ENCODE results near the gene PPP1R12B. TPM values are rescaled to one million over a fixed set of nuclear protein-coding genes. Genes with fewer than 3 reads are reported as not detected.
"Not testable (repeated sequence)": the region's sequence is repeated elsewhere in the genome, so short reads cannot be mapped to it uniquely, and the experiment has no call there.

Gene PPP1R12B
- total RNA-seq, 1 donor from 2014 or later, result 18.5 TPM

DNA sequence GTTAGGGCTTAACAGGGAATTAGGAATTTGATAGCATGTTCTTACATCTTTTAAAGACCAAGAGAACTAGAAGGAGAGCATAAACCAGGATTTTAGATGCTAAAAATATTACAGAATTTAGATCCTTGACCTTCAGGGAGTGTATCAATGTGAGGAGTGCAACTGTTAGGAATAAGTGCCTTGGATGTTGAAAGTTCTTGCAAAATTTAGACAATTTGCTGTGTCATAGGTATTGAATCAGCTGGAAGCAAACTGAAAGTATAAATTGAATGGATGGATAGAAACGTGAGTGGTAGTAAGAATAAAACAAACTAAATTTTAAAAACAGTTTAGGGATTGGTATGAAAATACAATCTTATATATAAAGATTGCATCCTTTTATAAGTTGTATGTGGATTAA lies 27.7 kb downstream of the PPP1R12B start:
- DNase-seq (ENCODE audit: low read depth, low spot score), result no peak
- Mint-ChIP-seq H3K4me3 (no peak overlapping the region), H3K27ac (ENCODE audit: unreplicated experiment) (no peak overlapping the region), H3K4me1 (no peaks in the 10 kb centered on the region), H3K9me3 (peaks cover 2% of the 10 kb centered on the region), H3K27me3 (ENCODE audit: low read depth) (no peaks in the 10 kb centered on the region), H3K36me3 (ENCODE audit: low read depth) (peaks cover 5% of the 10 kb centered on the region)
- TF ChIP-seq, protein P1, sequence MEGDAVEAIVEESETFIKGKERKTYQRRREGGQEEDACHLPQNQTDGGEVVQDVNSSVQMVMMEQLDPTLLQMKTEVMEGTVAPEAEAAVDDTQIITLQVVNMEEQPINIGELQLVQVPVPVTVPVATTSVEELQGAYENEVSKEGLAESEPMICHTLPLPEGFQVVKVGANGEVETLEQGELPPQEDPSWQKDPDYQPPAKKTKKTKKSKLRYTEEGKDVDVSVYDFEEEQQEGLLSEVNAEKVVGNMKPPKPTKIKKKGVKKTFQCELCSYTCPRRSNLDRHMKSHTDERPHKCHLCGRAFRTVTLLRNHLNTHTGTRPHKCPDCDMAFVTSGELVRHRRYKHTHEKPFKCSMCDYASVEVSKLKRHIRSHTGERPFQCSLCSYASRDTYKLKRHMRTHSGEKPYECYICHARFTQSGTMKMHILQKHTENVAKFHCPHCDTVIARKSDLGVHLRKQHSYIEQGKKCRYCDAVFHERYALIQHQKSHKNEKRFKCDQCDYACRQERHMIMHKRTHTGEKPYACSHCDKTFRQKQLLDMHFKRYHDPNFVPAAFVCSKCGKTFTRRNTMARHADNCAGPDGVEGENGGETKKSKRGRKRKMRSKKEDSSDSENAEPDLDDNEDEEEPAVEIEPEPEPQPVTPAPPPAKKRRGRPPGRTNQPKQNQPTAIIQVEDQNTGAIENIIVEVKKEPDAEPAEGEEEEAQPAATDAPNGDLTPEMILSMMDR (conservative IDR thresholded peaks at IDR 0.05), result no peak

DNA sequence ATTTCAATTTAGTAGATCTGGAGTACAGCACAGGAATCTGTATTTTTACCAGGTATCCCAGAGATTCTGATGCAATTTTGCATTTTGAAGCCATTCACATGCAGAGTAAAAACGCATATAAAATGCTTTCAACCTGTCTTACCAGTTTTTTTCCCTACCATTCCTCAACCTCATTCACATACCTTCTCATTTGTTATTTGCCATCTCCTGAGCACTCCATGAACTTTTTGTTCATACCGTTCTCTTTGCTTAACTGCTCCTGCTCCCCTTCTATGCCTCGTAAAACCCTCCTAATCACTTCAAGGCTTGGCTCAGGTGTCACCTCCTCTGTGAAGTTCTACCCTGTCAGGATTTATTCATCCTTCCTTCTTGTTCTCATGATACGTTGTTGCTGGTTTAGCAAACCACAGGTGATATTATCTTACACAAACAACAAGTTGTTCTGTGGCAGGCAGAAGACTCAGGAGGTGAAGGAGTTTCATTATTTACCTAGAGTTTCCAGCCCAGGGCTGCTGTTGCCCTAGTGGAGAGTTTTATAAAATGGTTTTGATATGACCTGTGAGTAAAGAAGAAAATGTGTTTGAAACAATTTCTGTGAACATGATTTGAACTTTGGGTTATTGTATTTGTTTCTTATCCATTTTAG lies 31.5 kb downstream of the PPP1R12B start:
- not testable (repeated sequence) for H3K27ac Mint-ChIP-seq (ENCODE audit: unreplicated experiment); H3K4me1 Mint-ChIP-seq; H3K36me3 Mint-ChIP-seq (ENCODE audit: low read depth)

DNA sequence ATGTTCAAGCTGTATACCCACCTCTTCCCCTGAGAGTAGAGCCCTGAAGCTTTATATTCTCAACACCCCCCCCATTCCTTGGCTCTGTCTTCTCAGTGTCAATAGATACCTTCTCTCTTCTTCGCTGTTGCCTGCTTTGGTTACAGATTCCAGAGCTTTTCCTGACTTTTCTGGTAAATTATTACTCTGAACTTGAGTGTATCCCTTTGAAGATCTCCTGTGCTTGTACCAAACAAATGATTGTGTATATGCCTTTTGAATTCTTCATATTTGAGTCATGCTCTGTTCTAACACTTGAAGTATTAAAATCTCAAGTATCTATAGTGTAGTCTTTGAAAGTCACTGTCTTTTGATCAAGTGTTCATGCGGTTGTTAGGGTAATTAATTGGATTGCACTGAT lies 32.0 kb downstream of the PPP1R12B start:
- not testable (repeated sequence) for H3K4me3 Mint-ChIP-seq; H3K27ac Mint-ChIP-seq (ENCODE audit: unreplicated experiment); H3K36me3 Mint-ChIP-seq (ENCODE audit: low read depth); H3K27me3 Mint-ChIP-seq (ENCODE audit: low read depth); H3K4me1 Mint-ChIP-seq; H3K9me3 Mint-ChIP-seq; DNase-seq (ENCODE audit: low read depth, low spot score)

More for the DNA sequence above, 31.5 kb downstream of the PPP1R12B start:
- H3K9me3 Mint-ChIP-seq; H3K27me3 Mint-ChIP-seq (ENCODE audit: low read depth); H3K4me3 Mint-ChIP-seq; DNase-seq (ENCODE audit: low read depth, low spot score): not testable (repeated sequence)
- TF ChIP-seq, protein P1 (conservative IDR thresholded peaks at IDR 0.05), result peak; percentile 56

DNA sequence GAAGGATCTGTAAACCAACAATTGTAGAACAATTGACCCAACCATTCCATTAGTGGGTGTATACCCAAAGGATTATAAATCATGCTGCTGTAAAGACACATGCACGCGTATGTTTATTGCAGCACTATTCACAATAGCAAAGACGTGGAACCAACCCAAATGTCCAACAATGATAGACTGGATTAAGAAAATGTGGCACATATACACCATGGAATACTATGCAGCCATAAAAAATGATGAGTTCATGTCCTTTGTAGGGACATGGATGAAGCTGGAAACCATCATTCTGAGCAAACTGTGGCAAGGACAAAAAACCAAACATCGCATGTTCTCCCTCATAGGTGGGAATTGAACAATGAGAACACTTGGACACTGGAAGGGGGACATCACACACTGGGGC lies 33.4 kb downstream of the PPP1R12B start:
- not testable (repeated sequence) for DNase-seq (ENCODE audit: low read depth, low spot score); H3K4me1 Mint-ChIP-seq; H3K27me3 Mint-ChIP-seq (ENCODE audit: low read depth); H3K9me3 Mint-ChIP-seq; H3K36me3 Mint-ChIP-seq (ENCODE audit: low read depth); H3K4me3 Mint-ChIP-seq; H3K27ac Mint-ChIP-seq (ENCODE audit: unreplicated experiment)

DNA sequence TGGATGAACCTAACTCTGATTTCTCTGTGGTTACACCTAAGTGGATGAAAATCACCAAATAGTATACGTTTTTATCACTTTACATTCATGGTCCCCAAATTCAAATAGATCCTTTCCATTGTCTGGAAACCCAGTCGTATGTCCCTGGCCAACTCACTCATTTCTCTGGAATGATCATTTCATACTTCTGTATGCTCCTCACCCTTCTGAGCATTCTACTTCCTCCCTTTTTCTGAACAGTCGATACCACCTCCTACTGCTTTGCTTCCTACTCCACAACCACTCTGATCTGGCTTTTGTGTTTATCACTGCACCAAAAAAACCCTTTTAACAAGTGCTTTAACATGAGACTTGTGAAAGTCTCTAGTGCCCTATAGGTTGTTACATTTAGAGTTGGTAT lies 47.3 kb downstream of the PPP1R12B start:
- not testable (repeated sequence) for H3K27ac Mint-ChIP-seq (ENCODE audit: unreplicated experiment); H3K9me3 Mint-ChIP-seq

DNA sequence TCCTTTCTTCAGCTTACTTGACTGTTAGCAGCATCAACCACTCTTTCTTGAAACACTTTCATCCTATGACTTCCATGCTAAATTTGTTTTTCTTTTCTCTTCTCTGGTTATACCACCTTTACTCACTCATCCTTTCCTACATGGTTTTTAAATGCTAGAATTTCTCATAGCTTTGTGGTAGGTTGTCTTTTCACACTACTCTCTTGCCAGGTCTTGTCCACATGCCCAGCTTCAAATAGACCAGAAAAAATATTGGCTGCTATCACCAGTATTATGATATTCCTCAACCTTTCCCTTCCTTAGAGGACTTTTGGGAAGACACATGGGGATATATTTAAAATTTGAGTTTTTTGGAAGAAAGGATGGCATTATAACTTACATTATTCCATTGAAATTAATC lies 48.8 kb downstream of the PPP1R12B start:
- Mint-ChIP-seq H3K27ac (ENCODE audit: unreplicated experiment) (no peak overlapping the region), H3K4me1 (no peaks in the 10 kb centered on the region), H3K27me3 (ENCODE audit: low read depth) (no peaks in the 10 kb centered on the region), H3K9me3 (no peaks in the 10 kb centered on the region), H3K36me3 (ENCODE audit: low read depth) (no peaks in the 10 kb centered on the region), H3K4me3 (no peak overlapping the region)
- TF ChIP-seq, protein P1 (conservative IDR thresholded peaks at IDR 0.05), result no peak
- DNase-seq (ENCODE audit: low read depth, low spot score), result no peak

More for the DNA sequence above, 47.3 kb downstream of the PPP1R12B start:
- not testable (repeated sequence) for H3K4me1 Mint-ChIP-seq; H3K4me3 Mint-ChIP-seq; H3K36me3 Mint-ChIP-seq (ENCODE audit: low read depth); DNase-seq (ENCODE audit: low read depth, low spot score); H3K27me3 Mint-ChIP-seq (ENCODE audit: low read depth)

DNA sequence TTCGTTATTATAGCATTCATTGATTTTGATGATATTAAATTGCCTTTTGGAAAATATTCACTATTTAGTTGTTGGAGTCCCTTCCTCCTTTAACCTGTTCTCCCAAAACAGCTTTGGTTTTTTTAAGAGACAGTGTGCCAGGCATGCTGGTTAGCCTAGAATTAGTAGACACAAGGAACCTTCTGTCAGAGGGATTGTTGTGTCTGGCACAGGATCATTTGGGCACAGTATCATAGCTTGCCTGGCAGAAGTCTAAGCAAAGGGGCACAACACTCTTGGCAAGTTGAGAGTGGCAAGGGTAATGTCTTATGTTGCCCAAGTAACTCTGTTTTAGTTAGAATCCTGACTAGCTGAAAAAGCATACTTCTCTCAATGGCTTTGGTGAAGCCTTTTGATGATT lies 49.9 kb downstream of the PPP1R12B start:
- not testable (repeated sequence) for H3K27me3 Mint-ChIP-seq (ENCODE audit: low read depth); DNase-seq (ENCODE audit: low read depth, low spot score); H3K4me3 Mint-ChIP-seq; H3K27ac Mint-ChIP-seq (ENCODE audit: unreplicated experiment); H3K4me1 Mint-ChIP-seq; H3K36me3 Mint-ChIP-seq (ENCODE audit: low read depth); H3K9me3 Mint-ChIP-seq

DNA sequence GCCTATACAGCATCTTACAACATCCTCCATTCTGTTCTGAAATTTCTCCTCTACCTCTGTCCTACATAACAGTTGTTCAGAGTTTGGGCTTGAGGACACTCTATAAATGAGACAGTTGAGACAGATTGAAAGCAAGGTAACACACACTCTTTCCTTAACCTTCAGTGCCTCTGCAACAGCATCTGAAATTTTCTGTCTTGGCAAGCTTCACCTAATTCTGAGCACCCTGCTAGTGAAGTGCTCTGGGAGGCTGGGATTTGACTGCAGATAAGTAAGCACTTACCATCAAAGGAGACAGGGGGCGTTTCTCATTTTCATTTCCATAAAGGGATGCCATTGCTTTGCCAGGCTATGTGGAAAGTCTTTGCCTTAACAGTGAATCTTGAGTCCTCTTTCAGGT lies 53.3 kb downstream of the PPP1R12B start:
- H3K9me3 Mint-ChIP-seq; H3K36me3 Mint-ChIP-seq (ENCODE audit: low read depth); H3K27me3 Mint-ChIP-seq (ENCODE audit: low read depth); H3K27ac Mint-ChIP-seq (ENCODE audit: unreplicated experiment); H3K4me1 Mint-ChIP-seq; DNase-seq (ENCODE audit: low read depth, low spot score); H3K4me3 Mint-ChIP-seq: not testable (repeated sequence)

DNA sequence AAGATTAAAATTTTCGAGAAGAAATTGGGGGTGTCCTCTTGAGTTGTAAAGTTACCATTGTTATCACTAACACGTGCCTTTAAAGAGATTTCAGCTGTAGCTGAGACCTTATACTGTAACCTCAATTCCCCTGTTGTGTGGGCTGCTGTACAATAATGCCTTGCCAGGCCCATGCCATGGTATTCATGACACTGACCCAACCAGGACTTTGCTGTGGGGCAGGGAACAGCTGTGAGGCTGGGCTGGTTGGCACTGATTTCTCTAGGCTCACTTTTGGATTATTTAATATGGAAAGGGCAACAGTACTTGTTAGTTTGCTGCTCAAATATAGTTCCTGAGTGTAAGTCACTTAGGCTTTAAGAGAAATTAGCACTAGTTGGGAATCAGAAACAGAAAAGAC lies 54.9 kb downstream of the PPP1R12B start:
- H3K27ac Mint-ChIP-seq (ENCODE audit: unreplicated experiment); H3K27me3 Mint-ChIP-seq (ENCODE audit: low read depth); H3K4me3 Mint-ChIP-seq; H3K36me3 Mint-ChIP-seq (ENCODE audit: low read depth); DNase-seq (ENCODE audit: low read depth, low spot score); H3K9me3 Mint-ChIP-seq; H3K4me1 Mint-ChIP-seq: not testable (repeated sequence)
